IMR-90 (cell line): ENCODE measurements around the gene ME3. TPM values are rescaled to one million over a fixed set of nuclear protein-coding genes. Genes with fewer than 3 reads are reported as not detected.
"Not testable (repeated sequence)": the region's sequence is repeated elsewhere in the genome, so short reads cannot be mapped to it uniquely, and the experiment has no call there.

Source experiments
- ATAC-seq: fragments of 200-7000 bp; cut with Tn5 transposase; 2 replicates; pipeline ENCODE4 v1.9.1; 2020; ENCODE audit warnings: low read depth, mild to moderate bottlenecking, moderate library complexity
- BruUV-seq: library from RNA; stranded (reverse); fragments of 400-500 nt; replicated peaks from 2 replicates; lab custom pipeline; 2021; lab: Mats Ljungman, UMichigan
- CTCF ChIA-PET: fragments of 300-600 bp; formaldehyde crosslinking; extraction: SDS; loops from one replicate; lab custom pipeline; 2021; ENCODE audit warnings: antibody characterized with exemption; lab: Yijun Ruan, JAX
- POLR2A ChIA-PET: fragments of 300-600 bp; sonication (Branson Sonifier 250); formaldehyde crosslinking; loops from one replicate; lab custom pipeline; 2022; ENCODE audit warnings: antibody characterized with exemption; ENCODE audit not compliant: unreplicated experiment; lab: Charles Lee
- DNase-seq: peaks from one replicate; pipeline ENCODE4 v3.0.0; 2013
- H2AFZ ChIP-seq: replicated peaks from 2 replicates; pipeline ENCODE3; 2013; ENCODE audit warnings: low read length, mild to moderate bottlenecking; ENCODE audit not compliant: poor library complexity
- H2AK5ac ChIP-seq: 2 replicates; pipeline ENCODE4 v1.6.1; 2013; ENCODE audit warnings: low read depth, low read length, inconsistent platforms
- H2AK9ac ChIP-seq: replicated peaks from 2 replicates; pipeline ENCODE3; 2013; ENCODE audit warnings: mild to moderate bottlenecking, low read depth, low read length, moderate library complexity; ENCODE audit not compliant: poor library complexity
- H2BK120ac ChIP-seq: 2 replicates; pipeline ENCODE4 v1.6.1; 2013; ENCODE audit warnings: low read depth, low read length, inconsistent platforms
- H2BK15ac ChIP-seq: 3 replicates; pipeline ENCODE4 v1.6.1; 2013; ENCODE audit warnings: low read depth, low read length, inconsistent platforms
- H2BK20ac ChIP-seq: 2 replicates; pipeline ENCODE4 v1.6.1; 2013; ENCODE audit warnings: low read depth, mild to moderate bottlenecking, inconsistent platforms, low read length, moderate library complexity
- H2BK5ac ChIP-seq: 2 replicates; pipeline ENCODE4 v1.6.1; 2013; ENCODE audit warnings: mild to moderate bottlenecking, low read depth, low read length, inconsistent platforms; ENCODE audit not compliant: poor library complexity, severe bottlenecking
- H3K14ac ChIP-seq: replicated peaks from 2 replicates; pipeline ENCODE4 v1.6.1; 2013; ENCODE audit warnings: low read depth, low read length, inconsistent platforms
- H3K18ac ChIP-seq: 2 replicates; pipeline ENCODE4 v1.6.1; 2013; ENCODE audit warnings: low read depth, low read length, control low read depth
- H3K23ac ChIP-seq: 2 replicates; pipeline ENCODE4 v1.6.1; 2013; ENCODE audit warnings: low read depth, low read length, inconsistent platforms
- H3K27ac ChIP-seq: 2 replicates; pipeline ENCODE4 v1.5.1; 2013; ENCODE audit warnings: mild to moderate bottlenecking, control low read depth, low read length; ENCODE audit not compliant: insufficient read depth
- H3K27me3 ChIP-seq: 2 replicates; pipeline ENCODE4 v1.6.1; 2013; ENCODE audit warnings: low read length; ENCODE audit not compliant: control insufficient read depth, insufficient read depth
- H3K36me3 ChIP-seq: 2 replicates; pipeline ENCODE4 v1.6.1; 2013; ENCODE audit warnings: low read length, mixed read lengths; ENCODE audit not compliant: control insufficient read depth, insufficient read depth
- H3K4ac ChIP-seq: 2 replicates; pipeline ENCODE4 v1.6.1; 2013; ENCODE audit warnings: low read depth, low read length, inconsistent platforms
- H3K4me1 ChIP-seq: 2 replicates; pipeline ENCODE4 v1.6.1; 2013; ENCODE audit warnings: low read length, mixed read lengths; ENCODE audit not compliant: control insufficient read depth, insufficient read depth
- H3K4me2 ChIP-seq: 2 replicates; pipeline ENCODE4 v1.6.1; 2013; ENCODE audit warnings: low read depth, mild to moderate bottlenecking, control low read depth, low read length, moderate library complexity
- H3K4me3 ChIP-seq: 2 replicates; pipeline ENCODE4 v1.5.1; 2013; ENCODE audit warnings: low read depth, mild to moderate bottlenecking, control low read depth, low read length, moderate library complexity; ENCODE audit not compliant: insufficient read depth
- H3K56ac ChIP-seq: 2 replicates; pipeline ENCODE4 v1.6.1; 2013; ENCODE audit warnings: low read length, inconsistent platforms; ENCODE audit not compliant: insufficient read depth; ENCODE audit errors: extremely low read depth
- H3K79me1 ChIP-seq, 2 experiments: 2 replicates each; pipeline ENCODE4 v1.6.1; 2013; ENCODE audit warnings: low read length in 2 of 2, inconsistent platforms in 1 of 2, low read depth in 1 of 2
- H3K9ac ChIP-seq: 2 replicates; pipeline ENCODE4 v1.6.1; 2013; ENCODE audit warnings: low read depth, low read length, control low read depth
- H3K9me1 ChIP-seq: 2 replicates; pipeline ENCODE4 v1.6.1; 2013; ENCODE audit warnings: low read length, inconsistent platforms; ENCODE audit not compliant: insufficient read depth
- H3K9me3 ChIP-seq: 2 replicates; pipeline ENCODE4 v1.6.1; 2013; ENCODE audit warnings: low read length; ENCODE audit not compliant: control insufficient read depth, insufficient read depth
- H4K20me1 ChIP-seq: 2 replicates; pipeline ENCODE4 v1.6.1; 2013; ENCODE audit warnings: low read length, inconsistent platforms; ENCODE audit not compliant: insufficient read depth
- H4K5ac ChIP-seq: 2 replicates; pipeline ENCODE4 v1.6.1; 2013; ENCODE audit warnings: mild to moderate bottlenecking, low read depth, low read length, control low read depth
- H4K8ac ChIP-seq, 2 experiments: 2 replicates each; pipeline ENCODE4 v1.6.1; 2013; ENCODE audit warnings: low read depth in 2 of 2, low read length in 2 of 2, control low read depth in 1 of 2, inconsistent platforms in 1 of 2
- H4K91ac ChIP-seq: 2 replicates; pipeline ENCODE4 v1.6.1; 2013; ENCODE audit warnings: low read depth, low read length, inconsistent platforms; ENCODE audit not compliant: insufficient read depth
- WGBS, 2 experiments: methylation state at CpG; one replicate each; pipeline versions ENCODE4 v1.1.5 to v1.1.7; 2013; ENCODE audit warnings: missing lambda C conversion rate in 2 of 2; ENCODE audit not compliant: insufficient read length in 1 of 2; ENCODE audit errors: extremely low coverage in 2 of 2; 5-methylcytosine and 5-hydroxymethylcytosine counted together
- dilution Hi-C: fragments of 300-500 bp; cut with HindIII; formaldehyde crosslinking; loops from one replicate; pipeline ENCODE4 v1.14.3; 2018; ENCODE audit warnings: low sequenced_read_pairs; ENCODE audit not compliant: unreplicated experiment
- in situ Hi-C: fragments of 300-500 bp; cut with MboI; formaldehyde crosslinking; loops from 3 replicates; pipeline ENCODE4 v1.14.3; 2019; ENCODE audit warnings: low sequenced_read_pairs, inconsistent platforms, mixed read lengths
- intact Hi-C: fragments of 100-400 bp; cut with micrococcal nuclease; formaldehyde crosslinking; loops from 2 replicates; pipeline ENCODE4 v1.10.0; 2022
- polyA plus RNA-seq, 3 experiments: library from polyadenylated mRNA; depleted of rRNA; stranded (reverse); fragments of >200 nt; gene quantifications; 2 replicates each; pipeline ENCODE4 v1.2.3, GENCODE V29; 2012; ENCODE audit warnings: low replicate concordance in 1 of 3
- total RNA-seq: library from RNA; depleted of rRNA; stranded (reverse); fragments of >200 nt; gene quantifications from 2 replicates; pipeline ENCODE4 v1.2.3, GENCODE V29; 2012

ME3 gene
- total and polyA plus RNA-seq, 2 of the 4 experiments (the other 2 are of a cell fraction) = 7.8 to 9.0 TPM

DNA sequence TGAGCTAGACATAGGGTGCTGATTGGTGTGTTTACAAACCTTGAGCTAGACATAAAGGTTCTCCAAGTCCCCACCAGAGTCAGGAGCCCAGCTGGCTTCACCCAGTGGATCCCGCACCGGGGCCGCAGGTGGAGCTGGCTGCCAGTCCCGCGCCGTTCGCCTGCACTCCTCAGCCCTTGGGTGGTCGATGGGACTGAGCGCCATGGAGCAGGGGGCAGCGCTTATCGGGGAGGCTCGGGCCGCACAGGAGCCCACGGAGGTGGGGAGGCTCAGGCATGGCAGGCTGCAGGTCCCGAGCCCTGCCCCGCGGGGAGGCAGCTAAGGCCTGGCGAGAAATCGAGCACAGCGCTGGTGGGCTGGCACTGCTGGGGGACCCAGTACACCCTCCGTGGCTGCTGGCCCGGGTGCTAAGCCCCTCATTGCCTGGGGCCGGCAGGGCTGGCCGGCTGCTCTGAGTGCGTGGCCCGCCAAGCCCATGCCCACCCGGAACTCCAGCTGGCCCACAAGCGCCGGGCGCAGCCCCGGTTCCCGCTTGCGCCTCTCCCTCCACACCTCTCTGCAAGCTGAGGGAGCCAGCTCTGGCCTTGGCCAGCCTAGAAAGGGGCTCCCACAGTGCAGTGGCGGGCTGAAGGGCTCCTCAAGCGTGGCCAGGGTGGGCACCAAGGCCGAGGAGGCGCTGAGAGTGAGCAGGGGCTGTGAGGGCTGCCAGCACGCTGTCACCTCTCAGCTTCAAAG, 238.9 kb downstream of the ME3 start:
- H2BK20ac ChIP-seq, H4K8ac ChIP-seq: not testable (repeated sequence)
- WGBS, 2 experiments = 96% methylated on average over 28 of the region's 38 CpGs; no CpG with 5 or more reads in 1 of the 2 experiments

More for the DNA sequence above, 238.9 kb downstream of the ME3 start:
- BruUV-seq, H2AK5ac ChIP-seq, H2BK120ac ChIP-seq, H3K79me1 ChIP-seq, H4K91ac ChIP-seq, H3K36me3 ChIP-seq, H3K14ac ChIP-seq, H2BK5ac ChIP-seq, H4K20me1 ChIP-seq, H2AFZ ChIP-seq, POLR2A ChIA-PET, ATAC-seq, H3K27ac ChIP-seq, dilution Hi-C loops, H3K18ac ChIP-seq, H3K9ac ChIP-seq, H3K27me3 ChIP-seq, H3K4me2 ChIP-seq, H3K56ac ChIP-seq, H4K5ac ChIP-seq, H2AK9ac ChIP-seq, H3K4ac ChIP-seq, H3K4me3 ChIP-seq, H2BK15ac ChIP-seq, H3K4me1 ChIP-seq, intact Hi-C loops, H3K23ac ChIP-seq, DNase-seq, H3K9me3 ChIP-seq, H3K9me1 ChIP-seq: not testable (repeated sequence)
- in situ Hi-C loops = loop anchor here (25.0 kb wide), 1 partner anchor 854 kb away; no protein-coding TSS in a partner anchor
- CTCF ChIA-PET = interaction anchor here (0.6 kb wide), 1 partner anchor 17 kb away, joined by 3 read pairs; no protein-coding TSS in a partner anchor
